GM19468 (cell line): ENCODE measurements around the gene SND1.
A peak's percentile ranks its signal among the peaks of the same experiment; 100 is the strongest.

Experiments
- ATAC-seq: cut with Tn5 transposase; IDR thresholded peaks from one replicate; pipeline ENCODE4 v1.9.1; 2021; ENCODE audit warnings: mild to moderate bottlenecking, moderate library complexity, moderate number of reproducible peaks; ENCODE audit not compliant: unreplicated experiment; ENCODE audit errors: extremely low read depth

The SND1 gene

DNA sequence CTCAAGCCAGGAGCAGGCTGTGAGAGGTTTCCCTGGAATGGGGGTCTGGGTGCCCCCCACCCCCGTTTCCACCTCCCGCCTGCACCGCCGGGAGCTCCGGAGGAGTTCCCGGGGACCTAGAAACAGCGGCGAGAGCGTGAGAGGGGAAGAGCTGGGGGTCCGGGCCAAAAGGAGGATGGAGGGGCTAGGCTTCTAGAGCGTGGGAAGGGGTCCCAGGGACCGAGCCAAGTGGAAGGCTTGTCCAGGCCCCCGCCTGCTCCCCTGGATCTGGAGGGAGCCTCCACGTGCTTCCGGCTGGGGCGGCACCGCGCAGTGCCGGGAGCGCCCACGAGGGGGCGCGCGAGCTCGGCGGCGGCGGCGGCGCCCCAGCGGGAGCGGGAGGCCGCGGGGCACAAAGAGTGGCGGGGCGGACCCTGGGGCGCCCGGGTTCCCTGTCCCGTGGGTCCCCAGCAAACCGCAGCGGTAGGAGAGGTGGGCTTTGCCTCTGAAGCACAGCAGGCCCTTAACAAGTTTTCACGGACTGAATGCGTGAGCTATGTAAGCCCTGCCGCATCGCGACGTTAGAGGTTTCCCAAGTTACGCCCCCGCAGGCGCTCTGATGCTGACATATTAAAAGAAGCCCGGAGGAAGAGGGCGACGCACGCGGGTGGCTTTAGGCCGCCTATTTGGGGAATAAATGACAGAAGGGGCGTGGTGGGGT is 483.7 kb downstream of the SND1 start:
- ATAC-seq: peak; percentile 72

DNA sequence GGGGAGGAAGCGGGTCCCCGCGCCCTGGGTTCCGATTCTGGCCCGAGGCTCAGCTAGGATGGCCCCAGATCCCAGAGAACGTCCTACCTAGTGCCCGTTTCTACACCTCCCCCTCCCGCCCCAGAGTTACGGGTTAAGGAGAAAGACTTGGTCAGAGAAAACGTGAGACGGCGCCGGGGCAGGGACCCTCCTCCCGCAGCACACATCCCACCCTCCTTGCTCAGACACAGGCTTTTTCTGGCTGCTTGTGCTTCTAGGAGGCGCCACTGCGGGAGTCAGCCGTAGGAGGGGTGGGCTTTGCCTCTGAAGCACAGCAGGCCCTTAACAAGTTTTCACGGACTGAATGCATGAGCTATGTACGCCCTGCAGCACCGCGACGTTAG is 484.2 kb downstream of the SND1 start:
- no peak for ATAC-seq

DNA sequence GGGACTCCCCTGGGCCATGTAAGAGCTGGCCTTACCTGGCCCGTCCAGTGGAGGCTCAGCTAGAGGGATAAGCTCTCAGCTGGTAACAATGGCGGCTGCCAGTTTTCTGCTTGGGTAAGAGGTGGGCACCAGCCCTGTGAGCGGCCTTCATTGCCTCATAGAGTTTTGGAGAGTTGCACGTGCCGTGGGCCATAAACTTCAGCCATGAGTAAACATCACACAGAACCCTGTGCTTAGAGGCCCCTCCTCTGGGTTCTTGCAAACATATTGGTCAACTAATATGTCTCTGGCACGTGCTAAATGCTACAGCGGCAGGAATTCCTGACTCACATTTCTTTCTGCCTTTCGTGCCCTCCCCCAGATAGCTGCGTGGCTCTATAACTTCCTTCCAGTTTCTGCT is 485.2 kb downstream of the SND1 start:
- ATAC-seq: no peak

DNA sequence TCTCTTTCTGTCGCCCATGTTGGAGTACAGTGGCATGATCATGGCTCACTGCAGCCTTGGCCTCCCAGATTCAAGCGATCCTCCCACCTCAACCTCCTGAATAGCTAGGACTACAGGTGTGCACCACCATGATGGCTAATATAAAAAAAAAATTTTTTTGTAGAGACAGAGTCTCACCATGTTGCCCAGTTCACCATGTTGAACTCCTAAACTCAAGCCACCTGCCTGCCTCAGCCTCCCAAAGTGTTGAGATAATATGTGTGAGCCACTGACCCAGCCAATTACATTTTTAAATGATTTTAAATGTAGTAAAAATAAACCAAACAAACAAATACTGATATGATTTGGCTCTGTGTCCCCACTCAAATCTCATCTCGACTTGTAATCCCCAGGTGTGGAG is 487.4 kb downstream of the SND1 start:
- ATAC-seq: no peak

DNA sequence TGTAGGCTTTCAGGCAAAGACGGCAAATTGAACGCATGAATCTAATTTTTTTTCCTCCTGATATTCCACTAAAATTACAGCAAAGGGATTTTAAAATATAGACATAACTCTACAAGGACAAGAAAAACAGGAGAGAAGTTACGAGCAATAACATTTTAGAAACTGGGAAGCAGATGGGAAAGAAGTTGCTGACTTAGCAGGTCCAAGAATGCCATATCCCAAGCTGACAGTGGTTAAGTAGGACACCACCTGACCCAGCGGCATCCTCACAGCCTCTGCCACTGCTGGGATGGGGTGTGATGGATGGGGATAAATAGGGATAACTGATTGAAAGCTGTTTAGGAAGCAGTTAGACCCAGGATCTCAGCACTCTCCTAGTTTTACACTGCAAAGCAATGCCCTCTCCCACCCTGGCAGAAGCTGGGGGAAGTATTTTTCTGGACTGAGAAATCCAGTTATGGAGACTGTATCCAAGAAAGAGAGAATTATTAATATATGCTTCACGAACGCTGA is 489.7 kb downstream of the SND1 start:
- no peak for ATAC-seq
